Measurements from ENCODE around the gene CCL28. TPM values are rescaled to one million over a fixed set of nuclear protein-coding genes. Genes with fewer than 3 reads are reported as not detected.

CCL28 gene
- total RNA-seq, 1 donor from 2014 or later = not detected

DNA sequence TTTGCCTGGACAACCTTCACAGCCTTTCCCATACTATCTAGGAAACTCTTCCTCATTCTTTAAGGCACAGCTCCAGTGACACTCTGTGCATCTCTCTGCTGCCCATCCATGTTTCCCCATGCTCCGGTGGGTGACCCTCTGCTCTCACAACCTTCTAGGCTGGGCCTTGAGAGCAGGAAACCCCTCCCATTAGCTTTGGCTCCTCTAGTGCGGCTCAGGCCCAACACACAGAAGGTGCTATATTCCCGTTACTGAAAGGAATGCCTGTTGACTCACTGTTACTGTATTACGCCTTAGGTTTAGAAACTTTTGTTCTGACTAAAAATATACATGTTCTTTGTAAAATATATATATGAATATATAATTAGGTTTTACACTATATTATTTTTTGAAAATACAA, 8.1 kb upstream of the CCL28 start:
- H3F3A ChIP-seq (ENCODE audit: low read depth) = no peaks in the 10 kb centered on the region
- Mint-ChIP-seq H3K36me3 (no peaks in the 10 kb centered on the region), H3K9me3 (no peaks in the 10 kb centered on the region), H3K27ac (no peak overlapping the region), H3K4me3 (no peak overlapping the region), H3K27me3 (ENCODE audit: insufficient read depth, low read depth) (no peaks in the 10 kb centered on the region), H3K4me1 (no peaks in the 10 kb centered on the region)
- H3K79me2 ChIP-seq (ENCODE audit: low read depth) = no peaks in the 10 kb centered on the region
- H3K27me3 ChIP-seq = no peaks in the 10 kb centered on the region
- DNase-seq (ENCODE audit: low spot score) = no peak
- H3K4me1 ChIP-seq = no peaks in the 10 kb centered on the region
- H3K9me3 ChIP-seq (ENCODE audit: low read depth) = no peaks in the 10 kb centered on the region
- H2AFZ ChIP-seq (replicated peaks) = peak overlapping the region; percentile 79
- H3K9ac ChIP-seq = no peak overlapping the region
- no peak overlapping the region for H3K4me2 ChIP-seq
- no peak overlapping the region for H3K27ac ChIP-seq
- TF ChIP-seq, protein P1, sequence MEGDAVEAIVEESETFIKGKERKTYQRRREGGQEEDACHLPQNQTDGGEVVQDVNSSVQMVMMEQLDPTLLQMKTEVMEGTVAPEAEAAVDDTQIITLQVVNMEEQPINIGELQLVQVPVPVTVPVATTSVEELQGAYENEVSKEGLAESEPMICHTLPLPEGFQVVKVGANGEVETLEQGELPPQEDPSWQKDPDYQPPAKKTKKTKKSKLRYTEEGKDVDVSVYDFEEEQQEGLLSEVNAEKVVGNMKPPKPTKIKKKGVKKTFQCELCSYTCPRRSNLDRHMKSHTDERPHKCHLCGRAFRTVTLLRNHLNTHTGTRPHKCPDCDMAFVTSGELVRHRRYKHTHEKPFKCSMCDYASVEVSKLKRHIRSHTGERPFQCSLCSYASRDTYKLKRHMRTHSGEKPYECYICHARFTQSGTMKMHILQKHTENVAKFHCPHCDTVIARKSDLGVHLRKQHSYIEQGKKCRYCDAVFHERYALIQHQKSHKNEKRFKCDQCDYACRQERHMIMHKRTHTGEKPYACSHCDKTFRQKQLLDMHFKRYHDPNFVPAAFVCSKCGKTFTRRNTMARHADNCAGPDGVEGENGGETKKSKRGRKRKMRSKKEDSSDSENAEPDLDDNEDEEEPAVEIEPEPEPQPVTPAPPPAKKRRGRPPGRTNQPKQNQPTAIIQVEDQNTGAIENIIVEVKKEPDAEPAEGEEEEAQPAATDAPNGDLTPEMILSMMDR (IDR thresholded peaks at IDR 0.05) = no peak
- no peak for TF ChIP-seq EZH2phosphoT487 (IDR thresholded peaks at IDR 0.05)
- TF ChIP-seq EZH2 (IDR thresholded peaks at IDR 0.05) = no peak
- no peaks in the 10 kb centered on the region for H4K20me1 ChIP-seq (ENCODE audit: low read depth)
- no peaks in the 10 kb centered on the region for H3K36me3 ChIP-seq
- H3K4me3 ChIP-seq = no peak overlapping the region

DNA sequence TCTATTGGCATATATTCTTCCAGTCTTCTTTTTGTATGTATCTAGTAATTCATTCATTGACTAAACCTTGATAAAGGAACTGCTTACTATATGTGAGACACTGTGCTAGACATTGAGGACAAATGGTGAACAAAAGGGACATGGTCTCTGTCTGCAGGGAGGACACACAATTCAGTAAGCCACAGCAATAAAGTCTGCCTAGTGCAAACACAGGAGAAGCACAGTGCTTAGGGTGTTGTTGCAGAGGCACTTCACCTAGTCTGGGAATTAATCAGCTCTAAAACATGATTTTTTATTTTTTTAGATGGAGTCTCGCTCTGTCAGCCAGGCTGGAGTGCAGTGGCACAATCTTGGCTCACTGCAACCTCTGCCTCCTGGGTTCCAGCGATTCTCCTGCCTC, 6.4 kb upstream of the CCL28 start:
- H3K9me3 Mint-ChIP-seq = no peaks in the 10 kb centered on the region
- no peaks in the 10 kb centered on the region for H3K27me3 Mint-ChIP-seq (ENCODE audit: insufficient read depth, low read depth)
- no peaks in the 10 kb centered on the region for H3K79me2 ChIP-seq (ENCODE audit: low read depth)
- H3K4me1 Mint-ChIP-seq = no peaks in the 10 kb centered on the region
- H3K27ac Mint-ChIP-seq = no peak overlapping the region
- TF ChIP-seq, protein P1 (IDR thresholded peaks at IDR 0.05) = no peak
- TF ChIP-seq EZH2 (IDR thresholded peaks at IDR 0.05) = no peak
- no peak for TF ChIP-seq EZH2phosphoT487 (IDR thresholded peaks at IDR 0.05)
- H3K9ac ChIP-seq = no peak overlapping the region
- no peak overlapping the region for H3K27ac ChIP-seq
- no peaks in the 10 kb centered on the region for H3K9me3 ChIP-seq (ENCODE audit: low read depth)
- no peaks in the 10 kb centered on the region for H3K36me3 Mint-ChIP-seq
- no peaks in the 10 kb centered on the region for H3F3A ChIP-seq (ENCODE audit: low read depth)
- no peak overlapping the region for H3K4me3 ChIP-seq
- H3K27me3 ChIP-seq = no peaks in the 10 kb centered on the region
- no peak overlapping the region for H3K4me2 ChIP-seq
- H2AFZ ChIP-seq (replicated peaks) = no peak overlapping the region
- no peaks in the 10 kb centered on the region for H3K36me3 ChIP-seq
- no peaks in the 10 kb centered on the region for H3K4me1 ChIP-seq
- H3K4me3 Mint-ChIP-seq = no peak overlapping the region
- no peaks in the 10 kb centered on the region for H4K20me1 ChIP-seq (ENCODE audit: low read depth)
- no peak for DNase-seq (ENCODE audit: low spot score)

DNA sequence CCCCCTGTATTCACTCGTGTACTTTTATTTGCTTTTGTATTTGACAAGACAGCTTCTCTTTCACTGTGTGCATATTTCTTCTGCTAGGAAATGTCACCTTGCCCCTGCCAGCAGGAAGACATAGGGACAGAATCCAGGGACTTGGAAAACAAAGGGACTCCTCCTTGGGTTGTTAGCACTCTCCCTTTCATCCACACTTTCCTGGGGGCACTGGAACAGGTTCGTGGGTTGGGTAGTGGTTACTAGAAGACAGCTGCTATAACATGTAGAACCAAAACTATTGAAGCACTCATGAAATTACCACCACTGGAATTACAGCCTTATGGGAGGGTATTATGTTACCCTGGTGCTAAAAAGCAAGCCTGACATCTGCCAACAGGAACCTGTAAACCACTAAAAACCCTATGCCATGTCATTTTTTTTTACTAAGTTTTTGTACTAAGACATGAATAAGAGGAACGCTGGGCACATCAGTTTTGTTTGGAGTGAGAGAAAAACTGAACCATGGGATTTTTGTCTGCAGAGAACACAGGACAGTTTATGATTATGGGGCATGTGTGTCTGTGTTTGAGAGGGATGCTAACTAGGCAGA, 4.7 kb upstream of the CCL28 start:
- TF ChIP-seq, protein P1 (IDR thresholded peaks at IDR 0.05) = no peak
- TF ChIP-seq EZH2 (IDR thresholded peaks at IDR 0.05) (no peak), EZH2phosphoT487 (IDR thresholded peaks at IDR 0.05) (no peak)
- no peaks in the 10 kb centered on the region for H3K9me3 ChIP-seq (ENCODE audit: low read depth)

More for the DNA sequence above, 4.7 kb upstream of the CCL28 start:
- H3K4me1 ChIP-seq = no peaks in the 10 kb centered on the region
- H3K27me3 ChIP-seq = no peaks in the 10 kb centered on the region
- no peak overlapping the region for H2AFZ ChIP-seq (replicated peaks)
- Mint-ChIP-seq H3K4me1 (no peaks in the 10 kb centered on the region), H3K36me3 (no peaks in the 10 kb centered on the region), H3K27me3 (ENCODE audit: insufficient read depth, low read depth) (no peaks in the 10 kb centered on the region), H3K9me3 (no peaks in the 10 kb centered on the region), H3K4me3 (no peak overlapping the region), H3K27ac (no peak overlapping the region)
- no peak for DNase-seq (ENCODE audit: low spot score)
- no peaks in the 10 kb centered on the region for H3K79me2 ChIP-seq (ENCODE audit: low read depth)
- no peak overlapping the region for H3K4me3 ChIP-seq
- H3K4me2 ChIP-seq = no peak overlapping the region
- H3K27ac ChIP-seq = no peak overlapping the region
- no peaks in the 10 kb centered on the region for H3F3A ChIP-seq (ENCODE audit: low read depth)
- no peak overlapping the region for H3K9ac ChIP-seq
- no peaks in the 10 kb centered on the region for H4K20me1 ChIP-seq (ENCODE audit: low read depth)
- H3K36me3 ChIP-seq = no peaks in the 10 kb centered on the region

Data from neural progenitor cell (in vitro differentiated cells).